AG08395 (cell line): ENCODE data around the gene GTF3C2.
A peak's percentile ranks its signal among the peaks of the same experiment; 100 is the strongest.

Experiments
- DNase-seq: peaks from one replicate; pipeline ENCODE4 v3.0.0; 2012; ENCODE audit warnings: mixed read lengths, low spot score

Gene GTF3C2

GRCh38 chr2:27297195-27297594, 59.4 kb downstream of the GTF3C2 start:
- no peak for DNase-seq

- peak; percentile 37 for DNase-seq
Measured at GRCh38 chr2:27296481-27296880, 60.1 kb downstream of the GTF3C2 start.

GRCh38 chr2:27294928-27295327, 61.6 kb downstream of the GTF3C2 start:
- no peak for DNase-seq

- no peak for DNase-seq
Measured at GRCh38 chr2:27291865-27292264, 64.7 kb downstream of the GTF3C2 start.

- no peak for DNase-seq
Measured at GRCh38 chr2:27290549-27290948, 66.0 kb downstream of the GTF3C2 start.

GRCh38 chr2:27288610-27289009, 68.0 kb downstream of the GTF3C2 start:
- no peak for DNase-seq

- DNase-seq, result no peak
Measured at GRCh38 chr2:27285481-27285880, 71.1 kb downstream of the GTF3C2 start.

- DNase-seq, result no peak
Measured at GRCh38 chr2:27284996-27285395, 71.6 kb downstream of the GTF3C2 start.

GRCh38 chr2:27282892-27283291, 73.7 kb downstream of the GTF3C2 start:
- DNase-seq, result no peak

GRCh38 chr2:27281855-27282559, 74.6 kb downstream of the GTF3C2 start, which contains the start of gene TRIM54:
TRIM54 (plus strand) TSS chr2:27282429; CDS start chr2:27282732, 303 bp downstream.
- DNase-seq, result no peak

- no peak for DNase-seq
Measured at GRCh38 chr2:27281442-27281841, 75.1 kb downstream of the GTF3C2 start.

GRCh38 chr2:27280826-27281225, 75.7 kb downstream of the GTF3C2 start:
- DNase-seq, result no peak

GRCh38 chr2:27278010-27278409, 78.6 kb downstream of the GTF3C2 start:
- DNase-seq, result no peak
